ENCODE results near the gene RUNX1. TPM values are rescaled to one million over a fixed set of nuclear protein-coding genes. Genes with fewer than 3 reads are reported as not detected.
A peak's percentile ranks its signal among the peaks of the same experiment; 100 is the strongest.

Gene RUNX1
- 2.2 and 5.3 TPM in 2 replicates for total RNA-seq (2014; rRNA removed; shearing (Covaris generic); ENCODE audit: low replicate concordance)

GRCh38 chr21:35048706-35049617, at the start of gene RUNX1:
Gene RUNX1 (minus strand): TSS chr21:35049302.
- H3K36me3 ChIP-seq = peaks cover 11% of the 10 kb centered on the region
- no peaks in the 10 kb centered on the region for H3K27me3 ChIP-seq
- peak within 1 kb of the TSS; percentile 44 for H3K4me3 ChIP-seq
- DNase-seq = peak; percentile 82
- no peaks in the 10 kb centered on the region for H3K9me3 ChIP-seq

GRCh38 chr21:35097525-35097924, 48.4 kb upstream of the RUNX1 start:
- no peak for DNase-seq
- Histone ChIP-seq H3K36me3 (no peaks in the 10 kb centered on the region), H3K27me3 (no peaks in the 10 kb centered on the region), H3K4me3 (no peak overlapping the region), H3K9me3 (no peaks in the 10 kb centered on the region)

GRCh38 chr21:35096959-35097358, 47.9 kb upstream of the RUNX1 start:
- Histone ChIP-seq H3K4me3 (no peak overlapping the region), H3K36me3 (no peaks in the 10 kb centered on the region), H3K27me3 (no peaks in the 10 kb centered on the region), H3K9me3 (no peaks in the 10 kb centered on the region)
- no peak for DNase-seq

GRCh38 chr21:35095859-35096291, 46.8 kb upstream of the RUNX1 start:
- Histone ChIP-seq H3K4me3 (no peak overlapping the region), H3K36me3 (no peaks in the 10 kb centered on the region), H3K9me3 (no peaks in the 10 kb centered on the region), H3K27me3 (no peaks in the 10 kb centered on the region)
- DNase-seq = no peak

- H3K9me3 ChIP-seq = no peaks in the 10 kb centered on the region
- no peak overlapping the region for H3K4me3 ChIP-seq
- no peak for DNase-seq
- H3K27me3 ChIP-seq = no peaks in the 10 kb centered on the region
- H3K36me3 ChIP-seq = no peaks in the 10 kb centered on the region
Observed at GRCh38 chr21:35093514-35093913, 44.4 kb upstream of the RUNX1 start.

DNA sequence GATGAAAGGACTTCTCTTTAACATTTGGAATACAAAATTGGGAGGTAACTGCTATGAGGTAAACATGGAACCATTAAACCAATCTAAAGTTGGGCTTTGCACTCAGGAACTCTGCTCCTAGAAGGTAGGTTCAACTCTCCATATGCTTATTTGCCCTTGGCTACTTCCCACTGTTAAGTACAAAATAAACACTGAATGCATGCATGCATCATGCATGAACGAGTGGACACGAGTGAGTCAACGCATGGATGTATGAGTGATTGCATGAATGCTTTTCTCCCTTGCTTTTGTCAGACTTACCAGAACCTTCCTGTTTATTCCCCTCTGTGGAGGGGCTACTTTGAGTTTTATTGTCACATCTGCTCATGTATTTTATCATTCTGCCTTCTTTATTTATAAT, 42.4 kb upstream of the RUNX1 start:
- Histone ChIP-seq H3K9me3 (peaks cover under 1% of the 10 kb centered on the region; the same call in 1 of the 2 replicates), H3K36me3 (no peaks in the 10 kb centered on the region), H3K4me3 (no peak overlapping the region), H3K27me3 (no peaks in the 10 kb centered on the region)
- no peak for DNase-seq

DNA sequence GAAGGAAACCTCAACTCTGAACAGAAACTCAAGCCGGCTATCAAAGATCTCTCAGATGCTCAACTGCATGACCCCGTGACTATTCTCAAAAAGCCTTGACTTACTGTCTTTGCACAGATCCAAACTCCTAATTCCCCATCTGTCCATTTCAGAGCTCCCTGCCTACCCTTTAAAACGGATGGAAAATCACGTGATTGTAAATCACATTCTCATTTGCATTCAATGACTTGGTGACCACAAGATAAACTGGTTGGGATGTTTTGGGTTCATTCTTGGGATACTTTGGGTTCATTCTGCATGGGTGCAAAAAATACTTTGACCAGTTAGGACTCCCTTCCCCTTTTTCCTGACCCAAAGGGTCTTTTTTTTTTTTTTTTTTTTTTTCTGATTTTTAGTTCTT, 41.3 kb upstream of the RUNX1 start:
- Histone ChIP-seq H3K9me3 (peaks cover 11% of the 10 kb centered on the region), H3K4me3 (no peak overlapping the region), H3K27me3 (no peaks in the 10 kb centered on the region), H3K36me3 (no peaks in the 10 kb centered on the region; the same call in 1 of the 2 replicates)
- DNase-seq = no peak

DNA sequence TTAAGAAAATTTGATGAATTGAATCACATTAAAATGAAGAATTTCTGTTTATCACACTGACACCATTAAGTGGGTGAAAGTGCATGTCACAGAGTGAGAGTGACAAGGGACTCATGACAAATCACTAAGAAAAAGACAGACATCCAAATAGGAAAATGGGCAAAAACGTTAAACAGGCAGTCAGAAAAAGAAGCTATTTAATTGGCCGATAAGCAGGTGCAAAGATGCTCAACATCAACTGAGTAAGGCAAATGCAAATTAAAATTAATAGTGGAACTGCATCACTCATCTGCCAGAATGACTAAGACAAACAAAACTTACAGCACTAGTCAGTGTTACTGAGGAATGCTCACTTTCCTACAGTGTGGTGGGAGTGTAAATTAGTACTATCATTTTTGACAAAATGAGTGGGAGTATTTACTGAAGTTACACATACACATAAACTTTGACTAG, 39.2 kb upstream of the RUNX1 start:
- H3K36me3 ChIP-seq = peaks cover 6% of the 10 kb centered on the region; the same call in 1 of the 2 replicates
- DNase-seq = no peak
- H3K9me3 ChIP-seq = peaks cover 23% of the 10 kb centered on the region
- H3K27me3 ChIP-seq = no peaks in the 10 kb centered on the region
- no peak overlapping the region for H3K4me3 ChIP-seq

DNA sequence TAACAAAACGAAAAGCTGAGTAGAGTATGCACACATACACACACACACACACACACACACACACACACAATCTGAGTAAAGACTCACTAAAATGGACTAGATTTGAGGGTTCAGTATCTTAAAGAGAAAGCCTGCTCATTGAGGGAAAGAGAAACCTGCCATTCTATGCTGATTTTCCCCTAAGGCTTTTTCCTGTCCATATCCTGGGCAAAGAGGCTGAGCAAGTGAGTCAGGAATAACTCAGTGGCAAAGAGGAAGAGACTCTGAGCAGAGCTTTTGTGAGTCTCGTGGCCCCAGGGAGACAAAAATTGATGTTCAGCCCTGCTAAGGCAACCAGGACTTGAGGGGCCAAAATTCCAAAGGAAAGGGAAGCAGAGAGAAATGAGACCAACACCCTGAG, 37.3 kb upstream of the RUNX1 start:
- Histone ChIP-seq H3K27me3 (no peaks in the 10 kb centered on the region), H3K4me3 (no peak overlapping the region), H3K9me3 (peaks cover 26% of the 10 kb centered on the region), H3K36me3 (peaks cover 7% of the 10 kb centered on the region; the same call in 1 of the 2 replicates)
- DNase-seq = no peak

DNA sequence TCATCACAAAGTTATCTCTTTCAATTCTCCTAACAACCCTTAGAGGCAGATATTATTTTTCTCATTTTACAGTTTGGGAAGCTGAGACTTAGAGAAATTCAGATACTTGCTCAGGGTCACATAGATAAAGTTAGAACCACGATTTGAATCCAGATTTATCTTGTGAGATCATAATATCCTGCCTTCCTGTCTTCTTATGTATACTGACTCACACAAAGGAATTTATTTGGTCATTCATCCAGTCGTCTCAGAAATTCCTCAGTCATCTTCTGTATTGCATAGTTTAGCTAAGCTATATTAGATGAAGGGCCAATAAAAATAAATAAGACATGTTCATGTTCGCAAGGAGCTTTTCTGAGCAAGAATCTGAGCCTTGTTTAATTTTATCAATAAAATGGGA, 35.8 kb upstream of the RUNX1 start:
- Histone ChIP-seq H3K27me3 (no peaks in the 10 kb centered on the region), H3K9me3 (peaks cover 26% of the 10 kb centered on the region), H3K4me3 (no peak overlapping the region), H3K36me3 (peaks cover 7% of the 10 kb centered on the region; the same call in 1 of the 2 replicates)
- DNase-seq = no peak

GRCh38 chr21:35083246-35083645, 34.1 kb upstream of the RUNX1 start:
- no peak overlapping the region for H3K4me3 ChIP-seq
- DNase-seq = no peak
- H3K9me3 ChIP-seq = peaks cover 26% of the 10 kb centered on the region
- H3K36me3 ChIP-seq = peaks cover 7% of the 10 kb centered on the region; the same call in 1 of the 2 replicates
- H3K27me3 ChIP-seq = no peaks in the 10 kb centered on the region

GRCh38 chr21:35081861-35082260, 32.8 kb upstream of the RUNX1 start:
- Histone ChIP-seq H3K27me3 (no peaks in the 10 kb centered on the region), H3K36me3 (peaks cover 7% of the 10 kb centered on the region; the same call in 1 of the 2 replicates), H3K9me3 (peaks cover 26% of the 10 kb centered on the region), H3K4me3 (no peak overlapping the region)
- no peak for DNase-seq

GRCh38 chr21:35079181-35079580, 30.1 kb upstream of the RUNX1 start:
- peaks cover 7% of the 10 kb centered on the region; the same call in 1 of the 2 replicates for H3K36me3 ChIP-seq
- no peaks in the 10 kb centered on the region for H3K27me3 ChIP-seq
- no peak overlapping the region for H3K4me3 ChIP-seq
- peaks cover 15% of the 10 kb centered on the region for H3K9me3 ChIP-seq
- DNase-seq = no peak

DNA sequence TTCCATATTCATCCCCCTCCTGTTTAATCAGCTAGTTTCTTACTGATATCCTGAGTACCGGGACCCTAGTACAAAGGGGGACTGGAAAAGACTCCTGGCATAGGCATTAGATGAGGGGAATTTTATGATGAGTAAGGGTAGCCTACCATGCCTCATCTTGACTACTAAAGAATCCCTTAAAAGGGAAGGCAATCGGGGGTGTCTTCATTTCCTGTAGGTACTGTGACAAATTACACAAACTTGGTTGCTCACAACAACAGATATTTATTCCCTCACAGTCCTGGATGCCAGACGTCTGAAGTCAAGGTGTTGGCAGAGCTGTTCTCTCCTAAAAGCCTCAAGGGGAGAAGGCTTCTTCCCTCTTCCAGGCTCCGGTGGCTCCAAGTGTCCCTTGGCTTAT, 28.9 kb upstream of the RUNX1 start:
- DNase-seq = no peak
- H3K36me3 ChIP-seq = no peaks in the 10 kb centered on the region
- no peaks in the 10 kb centered on the region for H3K27me3 ChIP-seq
- H3K4me3 ChIP-seq = no peak overlapping the region
- peaks cover 6% of the 10 kb centered on the region for H3K9me3 ChIP-seq

DNA sequence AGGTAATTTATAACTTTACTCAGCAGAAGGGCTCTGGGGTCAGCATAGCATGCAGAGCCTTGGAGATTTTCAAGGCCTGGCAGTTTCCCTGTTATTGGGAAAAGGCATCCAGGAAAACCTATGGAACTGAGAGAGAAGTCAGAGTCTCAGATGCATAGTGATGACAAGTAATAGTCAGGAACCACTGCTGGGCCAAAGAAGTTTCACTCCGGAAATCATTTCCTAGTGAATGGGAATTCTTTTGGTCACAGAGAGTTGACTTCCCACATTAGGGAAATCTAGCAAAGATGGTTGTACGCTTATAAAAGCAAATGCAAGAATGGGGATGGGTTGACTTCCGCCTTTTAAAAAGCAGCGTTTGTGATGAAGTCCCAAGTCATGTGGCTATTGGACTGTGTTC, 28.4 kb upstream of the RUNX1 start:
- peaks cover 6% of the 10 kb centered on the region for H3K9me3 ChIP-seq
- no peak overlapping the region for H3K4me3 ChIP-seq
- no peaks in the 10 kb centered on the region for H3K36me3 ChIP-seq

GRCh38 chr21:35075546-35075945, 26.4 kb upstream of the RUNX1 start:
- DNase-seq = peak; percentile 25
- Histone ChIP-seq H3K27me3 (no peaks in the 10 kb centered on the region), H3K36me3 (no peaks in the 10 kb centered on the region), H3K4me3 (no peak overlapping the region), H3K9me3 (peaks cover 6% of the 10 kb centered on the region)

More for the DNA sequence above, 28.4 kb upstream of the RUNX1 start:
- no peaks in the 10 kb centered on the region for H3K27me3 ChIP-seq
- no peak for DNase-seq

DNA sequence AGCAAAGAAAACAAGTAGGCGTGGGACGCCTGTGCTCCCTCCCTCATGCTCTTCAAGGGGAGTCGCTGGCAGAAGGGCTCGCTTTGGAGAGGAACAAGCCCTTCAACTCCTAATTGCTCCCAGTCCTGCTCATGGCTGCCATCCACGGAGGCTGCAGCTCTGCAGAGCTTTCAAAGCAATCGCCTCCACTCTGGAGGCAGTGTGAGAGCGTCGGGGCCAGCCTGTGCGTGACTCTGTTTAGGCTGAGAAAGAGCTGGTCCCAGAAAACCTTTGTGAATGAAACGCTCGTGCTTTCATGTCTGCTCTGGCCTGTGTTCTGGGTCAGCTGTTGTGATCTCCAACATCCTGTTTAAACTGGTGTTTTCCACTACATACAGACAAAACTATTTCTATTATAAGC, 23.9 kb upstream of the RUNX1 start:
- H3K27me3 ChIP-seq = no peaks in the 10 kb centered on the region
- no peaks in the 10 kb centered on the region for H3K36me3 ChIP-seq
- DNase-seq = peak; percentile 18
- H3K9me3 ChIP-seq = peaks cover 6% of the 10 kb centered on the region
- no peak overlapping the region for H3K4me3 ChIP-seq

- no peaks in the 10 kb centered on the region for H3K36me3 ChIP-seq
- H3K9me3 ChIP-seq = peaks cover 6% of the 10 kb centered on the region
- H3K4me3 ChIP-seq = no peak overlapping the region
- H3K27me3 ChIP-seq = no peaks in the 10 kb centered on the region
- no peak for DNase-seq
Observed at GRCh38 chr21:35072557-35072956, 23.5 kb upstream of the RUNX1 start.
